Transverse colon (tissue), 3 donors: ENCODE results near the gene SLC15A5.

Experiments used
- EP300 ChIP-seq: sonication (generic); formaldehyde crosslinking; IDR thresholded peaks from one replicate; pipeline ENCODE4 v1.6.1; 2017; ENCODE audit warnings: antibody characterized with exemption, low read depth
- TF ChIP-seq, protein P1 (sequence below), 5 experiments: fragments of 200-600 bp in 3 of 5; fragments of 450-650 bp in 2 of 5; sonication (generic) in 3 of 5; IDR thresholded peaks; 1 replicate in 2 of 5; 2 replicates in 3 of 5; pipeline ENCODE4 v1.5.1; 2016 to 2017; ENCODE audit warnings: antibody characterized with exemption in 5 of 5, inconsistent platforms in 3 of 5, mild to moderate bottlenecking in 2 of 5, moderate library complexity in 1 of 5

DNA sequence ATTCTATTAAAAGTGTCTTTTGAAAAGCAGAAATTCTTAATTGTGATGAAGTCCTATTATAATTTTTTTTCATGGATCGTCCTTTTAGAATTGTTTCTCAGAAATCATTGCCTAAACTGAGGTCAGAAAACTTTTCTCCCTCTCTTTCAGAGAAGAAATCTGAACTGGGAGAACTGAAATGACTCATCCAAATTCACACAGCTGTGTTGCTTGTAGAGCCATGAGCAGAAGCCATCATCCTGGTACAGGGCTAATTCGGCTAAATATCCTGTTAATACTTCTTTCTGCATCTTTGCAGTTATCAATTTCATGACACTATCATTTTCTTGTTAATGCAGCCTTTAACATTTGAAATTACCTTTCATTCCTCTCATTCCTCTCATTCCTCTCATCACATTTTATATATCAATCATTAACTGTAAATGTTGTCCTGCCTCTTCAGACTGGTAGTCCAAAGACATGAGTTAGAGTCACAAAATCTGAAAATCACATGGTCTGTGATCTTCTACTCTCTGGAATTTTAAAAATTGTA, 15.5 kb downstream of the SLC15A5 start:
- TF ChIP-seq EP300: no peak
- TF ChIP-seq, protein P1, sequence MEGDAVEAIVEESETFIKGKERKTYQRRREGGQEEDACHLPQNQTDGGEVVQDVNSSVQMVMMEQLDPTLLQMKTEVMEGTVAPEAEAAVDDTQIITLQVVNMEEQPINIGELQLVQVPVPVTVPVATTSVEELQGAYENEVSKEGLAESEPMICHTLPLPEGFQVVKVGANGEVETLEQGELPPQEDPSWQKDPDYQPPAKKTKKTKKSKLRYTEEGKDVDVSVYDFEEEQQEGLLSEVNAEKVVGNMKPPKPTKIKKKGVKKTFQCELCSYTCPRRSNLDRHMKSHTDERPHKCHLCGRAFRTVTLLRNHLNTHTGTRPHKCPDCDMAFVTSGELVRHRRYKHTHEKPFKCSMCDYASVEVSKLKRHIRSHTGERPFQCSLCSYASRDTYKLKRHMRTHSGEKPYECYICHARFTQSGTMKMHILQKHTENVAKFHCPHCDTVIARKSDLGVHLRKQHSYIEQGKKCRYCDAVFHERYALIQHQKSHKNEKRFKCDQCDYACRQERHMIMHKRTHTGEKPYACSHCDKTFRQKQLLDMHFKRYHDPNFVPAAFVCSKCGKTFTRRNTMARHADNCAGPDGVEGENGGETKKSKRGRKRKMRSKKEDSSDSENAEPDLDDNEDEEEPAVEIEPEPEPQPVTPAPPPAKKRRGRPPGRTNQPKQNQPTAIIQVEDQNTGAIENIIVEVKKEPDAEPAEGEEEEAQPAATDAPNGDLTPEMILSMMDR (IDR thresholded peaks at IDR 0.05): no peak
